ENCODE measurements around the gene MAD1L1. TPM values are rescaled to one million over a fixed set of nuclear protein-coding genes. Genes with fewer than 3 reads are reported as not detected.

The MAD1L1 gene
- polyA plus RNA-seq, 4 donors = 12.3 to 21.7 (median 18.1) TPM

- no peak overlapping the region for H3K27ac ChIP-seq (ENCODE audit: low read depth in 1 of 3, low read length in 2 of 3)
- H3K4me3 ChIP-seq (ENCODE audit: low read depth in 1 of 3, low read length in 3 of 3) = no peak overlapping the region
- H3K27me3 ChIP-seq (ENCODE audit: control insufficient read depth in 3 of 3, insufficient read depth in 3 of 3, low read length in 3 of 3) = no peaks in the 10 kb centered on the region
- no peak for FAIRE-seq
- no peak for DNase-seq
- 95 to 97% (median 95%) methylated on average over 18 of the region's 18 CpGs for WGBS, 3 donors
- H3K36me3 ChIP-seq (ENCODE audit: control insufficient read depth in 3 of 3, insufficient read depth in 2 of 3, low read depth in 1 of 3, low read length in 3 of 3) = peaks cover 0 to 24% (median 3%) of the 10 kb centered on the region in 3 donors
- H3K4me1 ChIP-seq (ENCODE audit: control insufficient read depth in 3 of 3, insufficient read depth in 2 of 3, low read depth in 1 of 3, low read length in 2 of 3) = no peaks in the 10 kb centered on the region
- no peaks in the 10 kb centered on the region for H3K9me3 ChIP-seq (ENCODE audit: control insufficient read depth in 2 of 2, insufficient read depth in 1 of 2, low read depth in 1 of 2, low read length in 1 of 2)
Observed at GRCh38 chr7:2015251-2015871, 217.4 kb downstream of the MAD1L1 start.

- Histone ChIP-seq H3K27me3 (ENCODE audit: control insufficient read depth in 3 of 3, insufficient read depth in 3 of 3, low read length in 3 of 3) (no peaks in the 10 kb centered on the region), H3K27ac (ENCODE audit: low read depth in 1 of 3, low read length in 2 of 3) (no peak overlapping the region), H3K36me3 (ENCODE audit: control insufficient read depth in 3 of 3, insufficient read depth in 2 of 3, low read depth in 1 of 3, low read length in 3 of 3) (peaks cover 0 to 24% (median 3%) of the 10 kb centered on the region in 3 donors), H3K9me3 (ENCODE audit: control insufficient read depth in 2 of 2, insufficient read depth in 1 of 2, low read depth in 1 of 2, low read length in 1 of 2) (no peaks in the 10 kb centered on the region), H3K4me1 (ENCODE audit: control insufficient read depth in 3 of 3, insufficient read depth in 2 of 3, low read depth in 1 of 3, low read length in 2 of 3) (no peaks in the 10 kb centered on the region), H3K4me3 (ENCODE audit: low read depth in 1 of 3, low read length in 3 of 3) (no peak overlapping the region)
- WGBS, 3 donors = 96 to 97% (median 96%) methylated on average over 44 to 47 of the region's 47 CpGs
- FAIRE-seq = no peak
- DNase-seq = no peak
Observed at GRCh38 chr7:2014391-2015241, 218.1 kb downstream of the MAD1L1 start.

GRCh38 chr7:2013381-2014311 lies 219.1 kb downstream of the MAD1L1 start:
- DNase-seq = no peak
- 91 to 94% (median 92%) methylated on average over 34 of the region's 34 CpGs for WGBS, 3 donors

GRCh38 chr7:2012981-2013380 lies 219.8 kb downstream of the MAD1L1 start:
- Histone ChIP-seq H3K9me3 (ENCODE audit: control insufficient read depth in 2 of 2, insufficient read depth in 1 of 2, low read depth in 1 of 2, low read length in 1 of 2) (no peaks in the 10 kb centered on the region), H3K27ac (ENCODE audit: low read depth in 1 of 3, low read length in 2 of 3) (no peak overlapping the region), H3K27me3 (ENCODE audit: control insufficient read depth in 3 of 3, insufficient read depth in 3 of 3, low read length in 3 of 3) (no peaks in the 10 kb centered on the region), H3K36me3 (ENCODE audit: control insufficient read depth in 3 of 3, insufficient read depth in 2 of 3, low read depth in 1 of 3, low read length in 3 of 3) (peaks cover 0 to 25% (median 3%) of the 10 kb centered on the region in 3 donors), H3K4me3 (ENCODE audit: low read depth in 1 of 3, low read length in 3 of 3) (no peak overlapping the region), H3K4me1 (ENCODE audit: control insufficient read depth in 3 of 3, insufficient read depth in 2 of 3, low read depth in 1 of 3, low read length in 2 of 3) (no peaks in the 10 kb centered on the region)
- FAIRE-seq (no peak), DNase-seq (no peak)
- 64 to 86% (median 70%) methylated on average over 8 of the region's 8 CpGs for WGBS, 3 donors

More at GRCh38 chr7:2013381-2014311, 219.1 kb downstream of the MAD1L1 start:
- no peak for FAIRE-seq
- no peaks in the 10 kb centered on the region for H3K27me3 ChIP-seq (ENCODE audit: control insufficient read depth in 3 of 3, insufficient read depth in 3 of 3, low read length in 3 of 3)
- H3K36me3 ChIP-seq (ENCODE audit: control insufficient read depth in 3 of 3, insufficient read depth in 2 of 3, low read depth in 1 of 3, low read length in 3 of 3) = peaks cover 0 to 24% (median 3%) of the 10 kb centered on the region in 3 donors
- H3K9me3 ChIP-seq (ENCODE audit: control insufficient read depth in 2 of 2, insufficient read depth in 1 of 2, low read depth in 1 of 2, low read length in 1 of 2) = no peaks in the 10 kb centered on the region
- H3K27ac ChIP-seq (ENCODE audit: low read depth in 1 of 3, low read length in 2 of 3) = no peak overlapping the region
- no peak overlapping the region for H3K4me3 ChIP-seq (ENCODE audit: low read depth in 1 of 3, low read length in 3 of 3)
- H3K4me1 ChIP-seq (ENCODE audit: control insufficient read depth in 3 of 3, insufficient read depth in 2 of 3, low read depth in 1 of 3, low read length in 2 of 3) = no peaks in the 10 kb centered on the region

GRCh38 chr7:2012044-2012900 lies 220.5 kb downstream of the MAD1L1 start:
- DNase-seq = no peak
- no peak for FAIRE-seq

GRCh38 chr7:2011266-2012043 lies 221.3 kb downstream of the MAD1L1 start:
- no peaks in the 10 kb centered on the region for H3K4me1 ChIP-seq (ENCODE audit: control insufficient read depth in 3 of 3, insufficient read depth in 2 of 3, low read depth in 1 of 3, low read length in 2 of 3)
- H3K9me3 ChIP-seq (ENCODE audit: control insufficient read depth in 2 of 2, insufficient read depth in 1 of 2, low read depth in 1 of 2, low read length in 1 of 2) = no peaks in the 10 kb centered on the region
- 95 to 99% (median 95%) methylated on average over 15 to 17 of the region's 17 CpGs for WGBS, 3 donors
- no peak overlapping the region for H3K27ac ChIP-seq (ENCODE audit: low read depth in 1 of 3, low read length in 2 of 3)
- DNase-seq (no peak), FAIRE-seq (no peak)
- no peaks in the 10 kb centered on the region for H3K27me3 ChIP-seq (ENCODE audit: control insufficient read depth in 3 of 3, insufficient read depth in 3 of 3, low read length in 3 of 3)
- no peak overlapping the region for H3K4me3 ChIP-seq (ENCODE audit: low read depth in 1 of 3, low read length in 3 of 3)
- peaks cover 0 to 21% (median 3%) of the 10 kb centered on the region in 3 donors for H3K36me3 ChIP-seq (ENCODE audit: control insufficient read depth in 3 of 3, insufficient read depth in 2 of 3, low read depth in 1 of 3, low read length in 3 of 3)

More at GRCh38 chr7:2012044-2012900, 220.5 kb downstream of the MAD1L1 start:
- peaks cover 0 to 27% (median 3%) of the 10 kb centered on the region in 3 donors for H3K36me3 ChIP-seq (ENCODE audit: control insufficient read depth in 3 of 3, insufficient read depth in 2 of 3, low read depth in 1 of 3, low read length in 3 of 3)
- no peaks in the 10 kb centered on the region for H3K9me3 ChIP-seq (ENCODE audit: control insufficient read depth in 2 of 2, insufficient read depth in 1 of 2, low read depth in 1 of 2, low read length in 1 of 2)
- H3K27me3 ChIP-seq (ENCODE audit: control insufficient read depth in 3 of 3, insufficient read depth in 3 of 3, low read length in 3 of 3) = no peaks in the 10 kb centered on the region
- H3K4me3 ChIP-seq (ENCODE audit: low read depth in 1 of 3, low read length in 3 of 3) = no peak overlapping the region
- no peaks in the 10 kb centered on the region for H3K4me1 ChIP-seq (ENCODE audit: control insufficient read depth in 3 of 3, insufficient read depth in 2 of 3, low read depth in 1 of 3, low read length in 2 of 3)
- H3K27ac ChIP-seq (ENCODE audit: low read depth in 1 of 3, low read length in 2 of 3) = no peak overlapping the region
- WGBS, 3 donors = 92 to 94% (median 93%) methylated on average over 26 to 28 of the region's 28 CpGs

- WGBS, 3 donors = 93 to 95% (median 93%) methylated on average over 25 to 29 of the region's 29 CpGs
- no peak for FAIRE-seq
- Histone ChIP-seq H3K27me3 (ENCODE audit: control insufficient read depth in 3 of 3, insufficient read depth in 3 of 3, low read length in 3 of 3) (no peaks in the 10 kb centered on the region), H3K27ac (ENCODE audit: low read depth in 1 of 3, low read length in 2 of 3) (no peak overlapping the region), H3K4me3 (ENCODE audit: low read depth in 1 of 3, low read length in 3 of 3) (no peak overlapping the region), H3K36me3 (ENCODE audit: control insufficient read depth in 3 of 3, insufficient read depth in 2 of 3, low read depth in 1 of 3, low read length in 3 of 3) (peaks cover 0 to 21% (median 3%) of the 10 kb centered on the region in 3 donors), H3K9me3 (ENCODE audit: control insufficient read depth in 2 of 2, insufficient read depth in 1 of 2, low read depth in 1 of 2, low read length in 1 of 2) (no peaks in the 10 kb centered on the region), H3K4me1 (ENCODE audit: control insufficient read depth in 3 of 3, insufficient read depth in 2 of 3, low read depth in 1 of 3, low read length in 2 of 3) (no peaks in the 10 kb centered on the region)
- no peak for DNase-seq
Observed at GRCh38 chr7:2010551-2011265, 222.0 kb downstream of the MAD1L1 start.
